NCI-H82 (cell line): ENCODE data around the gene EQTN.
A peak's percentile ranks its signal among the peaks of the same experiment; 100 is the strongest.

Experiments used
- DNase-seq: peaks from one replicate; lab custom pipeline; 2025; lab: John Stamatoyannopoulos, UW

EQTN gene

GRCh38 chr9:27297050-27297449 is at the start of gene EQTN:
EQTN (minus strand) TSS chr9:27297150; CDS start chr9:27297055, 95 bp downstream.
- DNase-seq: no peak

GRCh38 chr9:27344776-27345175 is 47.8 kb upstream of the EQTN start:
- DNase-seq: no peak

- DNase-seq: no peak
These were observed 44.8 kb upstream of the EQTN start for GRCh38 chr9:27341545-27342294.

GRCh38 chr9:27340961-27341511 is 44.1 kb upstream of the EQTN start:
- DNase-seq: no peak

GRCh38 chr9:27340285-27340674 is 43.3 kb upstream of the EQTN start:
- DNase-seq: no peak

GRCh38 chr9:27339661-27340284 is 42.8 kb upstream of the EQTN start:
- no peak for DNase-seq

GRCh38 chr9:27338527-27338903 is 41.6 kb upstream of the EQTN start:
- DNase-seq: no peak

GRCh38 chr9:27337833-27338526 is 41.0 kb upstream of the EQTN start:
- no peak for DNase-seq

- no peak for DNase-seq
These were observed 40.3 kb upstream of the EQTN start for GRCh38 chr9:27337236-27337635.

GRCh38 chr9:27336829-27337228 is 39.9 kb upstream of the EQTN start:
- no peak for DNase-seq

GRCh38 chr9:27336126-27336525 is 39.2 kb upstream of the EQTN start:
- no peak for DNase-seq

GRCh38 chr9:27335075-27335474 is 38.1 kb upstream of the EQTN start:
- no peak for DNase-seq

GRCh38 chr9:27333241-27334052 is 36.5 kb upstream of the EQTN start:
- DNase-seq: peak; percentile 76

GRCh38 chr9:27331393-27331792 is 34.4 kb upstream of the EQTN start:
- DNase-seq: no peak

- DNase-seq: no peak
These were observed 32.3 kb upstream of the EQTN start for GRCh38 chr9:27329291-27329690.

GRCh38 chr9:27328483-27328882 is 31.5 kb upstream of the EQTN start:
- no peak for DNase-seq

GRCh38 chr9:27311184-27311583 is 14.2 kb upstream of the EQTN start:
- DNase-seq: no peak

GRCh38 chr9:27310582-27310981 is 13.6 kb upstream of the EQTN start:
- no peak for DNase-seq

- DNase-seq: no peak
These were observed 11.9 kb upstream of the EQTN start for GRCh38 chr9:27308691-27309390.

GRCh38 chr9:27304521-27304920 is 7.6 kb upstream of the EQTN start:
- no peak for DNase-seq

GRCh38 chr9:27303219-27303618 is 6.3 kb upstream of the EQTN start:
- DNase-seq: no peak
